Measurements from ENCODE around the gene CHMP1B.

Gene CHMP1B, protein sequence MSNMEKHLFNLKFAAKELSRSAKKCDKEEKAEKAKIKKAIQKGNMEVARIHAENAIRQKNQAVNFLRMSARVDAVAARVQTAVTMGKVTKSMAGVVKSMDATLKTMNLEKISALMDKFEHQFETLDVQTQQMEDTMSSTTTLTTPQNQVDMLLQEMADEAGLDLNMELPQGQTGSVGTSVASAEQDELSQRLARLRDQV
- total RNA-seq: 96.8 to 112 reads per million in 2 donors

DNA sequence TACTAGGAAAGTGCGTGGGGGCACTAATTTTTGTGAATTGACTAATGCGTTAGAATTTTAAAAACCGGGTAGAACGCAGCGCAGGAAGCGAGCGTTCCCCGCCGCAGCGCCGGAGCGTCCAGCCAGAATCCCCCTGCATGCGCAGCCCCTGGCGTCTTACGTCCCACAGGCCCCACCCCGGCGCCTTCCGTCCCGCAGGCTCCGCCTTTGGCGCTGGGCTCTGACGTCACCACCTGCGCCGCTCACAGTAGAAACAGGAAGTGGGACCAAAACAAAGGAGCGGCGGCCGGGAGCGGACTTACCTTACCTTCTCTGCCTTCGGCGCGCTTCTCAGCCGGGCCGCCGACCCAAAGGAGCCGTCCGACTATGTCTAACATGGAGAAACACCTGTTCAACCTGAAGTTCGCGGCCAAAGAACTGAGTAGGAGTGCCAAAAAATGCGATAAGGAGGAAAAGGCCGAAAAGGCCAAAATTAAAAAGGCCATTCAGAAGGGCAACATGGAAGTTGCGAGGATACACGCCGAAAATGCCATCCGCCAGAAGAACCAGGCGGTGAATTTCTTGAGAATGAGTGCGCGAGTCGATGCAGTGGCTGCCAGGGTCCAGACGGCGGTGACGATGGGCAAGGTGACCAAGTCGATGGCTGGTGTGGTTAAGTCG lies at the start of gene CHMP1B:
TSS of gene CHMP1B (plus strand) at position 268 of the 660 bp plus-strand sequence. CDS start at position 367, 99 bp downstream.
- DNase-seq: peak; percentile 96

DNA sequence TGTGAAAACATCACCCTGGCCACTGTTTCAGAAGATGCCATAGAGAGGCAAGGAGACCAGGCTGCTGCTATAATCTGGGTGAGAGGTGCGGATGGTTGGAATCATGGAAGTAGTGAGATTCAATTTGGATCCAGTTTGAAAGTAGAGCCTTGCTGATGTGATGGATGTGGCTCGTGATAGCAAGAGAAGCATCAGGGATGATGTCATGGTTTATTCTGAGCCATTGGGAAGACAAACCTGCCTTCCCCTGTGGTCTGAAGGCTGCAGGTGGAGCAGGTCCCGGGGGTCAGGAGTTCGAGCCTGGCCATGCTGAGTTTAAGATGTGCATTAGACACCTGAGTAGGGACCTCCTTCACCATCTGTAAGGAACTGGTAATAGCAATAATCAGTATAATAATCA lies 49.6 kb upstream of the CHMP1B start:
- no peak for DNase-seq

- DNase-seq: no peak
Measured at GRCh38 chr18:11802158-11802557, 49.1 kb upstream of the CHMP1B start.

GRCh38 chr18:11802586-11802985 lies 48.6 kb upstream of the CHMP1B start:
- no peak for DNase-seq

DNA sequence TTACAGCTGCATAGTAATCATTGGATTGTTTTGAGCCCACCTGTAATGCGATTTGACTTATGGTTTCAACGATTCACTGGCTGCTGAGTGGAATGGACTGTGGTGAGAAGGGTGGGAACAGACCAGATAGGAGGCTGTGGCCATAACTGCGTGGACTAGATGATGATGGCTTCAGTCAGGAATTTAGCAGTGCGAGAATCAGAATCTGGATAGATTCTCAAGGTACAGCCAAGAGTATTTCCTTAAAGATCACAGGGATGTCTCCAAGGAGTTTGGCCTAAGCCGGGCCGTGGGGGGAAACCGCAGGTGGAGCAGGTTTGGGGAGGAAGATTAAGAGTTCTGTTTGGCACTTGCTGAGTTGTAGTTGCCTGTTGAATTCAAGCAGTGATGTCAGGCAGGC lies 44.0 kb upstream of the CHMP1B start:
- no peak for DNase-seq

- no peak for DNase-seq
Measured at GRCh38 chr18:11808001-11808855, 43.0 kb upstream of the CHMP1B start.

DNA sequence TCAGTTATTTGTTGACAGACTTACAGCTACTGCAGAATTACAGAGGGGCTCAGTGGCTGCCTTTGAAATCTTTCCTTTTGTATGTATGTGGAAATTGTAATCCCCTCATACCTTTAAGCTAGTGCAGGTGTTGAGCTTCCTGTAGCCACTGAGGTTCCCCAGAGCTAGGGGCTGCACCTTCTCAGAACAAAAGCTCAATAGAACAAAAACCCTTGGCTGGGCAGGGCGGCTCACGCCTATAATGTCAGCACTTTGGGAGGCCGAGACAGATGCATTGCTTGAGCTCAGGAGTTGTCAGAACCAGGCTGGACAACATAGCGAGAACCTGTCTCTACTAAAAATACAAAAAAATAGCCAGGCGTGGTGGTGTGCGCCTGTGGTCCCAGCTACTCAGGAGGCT lies 41.3 kb upstream of the CHMP1B start:
- DNase-seq: no peak

GRCh38 chr18:11810379-11810778 lies 40.8 kb upstream of the CHMP1B start:
- DNase-seq: no peak

- no peak for DNase-seq
Measured at GRCh38 chr18:11811009-11811408, 40.2 kb upstream of the CHMP1B start.

DNA sequence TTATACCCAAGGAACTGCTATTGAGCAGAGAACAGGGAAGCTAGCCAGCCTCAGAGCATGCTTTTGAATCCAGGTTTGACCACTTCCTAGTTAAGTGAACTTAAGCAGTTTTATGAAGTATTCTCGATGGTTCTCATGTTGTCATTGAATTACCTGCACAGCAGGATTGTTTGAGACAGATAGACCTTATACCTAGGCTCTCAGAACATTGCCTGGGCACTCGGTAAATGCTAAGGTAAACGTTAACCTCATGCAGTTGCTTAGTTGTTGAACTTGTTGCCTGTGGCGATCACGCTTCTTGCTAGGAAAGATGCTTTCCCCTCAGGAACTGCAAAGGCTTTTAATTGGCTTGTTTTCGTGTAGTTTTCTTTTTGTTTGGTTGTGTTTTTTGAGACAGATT lies 34.0 kb upstream of the CHMP1B start:
- no peak for DNase-seq

- DNase-seq: no peak
Measured at GRCh38 chr18:11818486-11819203, 32.6 kb upstream of the CHMP1B start.

- no peak for DNase-seq
Measured at GRCh38 chr18:11819938-11820337, 31.3 kb upstream of the CHMP1B start.

DNA sequence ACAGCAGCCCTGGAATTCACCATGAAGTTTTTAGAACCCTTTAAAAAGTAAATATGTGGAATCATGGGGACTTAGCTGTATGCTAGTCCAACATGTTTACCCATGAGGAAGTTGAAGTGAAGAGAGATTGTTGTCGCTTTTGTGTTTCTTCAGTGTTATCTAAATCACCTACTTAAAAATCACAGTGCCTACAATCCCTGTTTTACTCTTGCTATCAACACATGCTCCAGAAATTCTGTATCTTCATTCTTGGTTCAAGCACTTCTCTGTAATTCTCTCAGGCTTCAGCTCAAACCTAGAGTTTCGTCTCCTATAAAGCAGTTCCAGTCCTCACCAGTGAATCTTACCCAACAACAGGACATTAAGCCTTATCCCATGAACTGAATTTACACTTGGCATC lies 30.5 kb upstream of the CHMP1B start:
- DNase-seq: no peak

DNA sequence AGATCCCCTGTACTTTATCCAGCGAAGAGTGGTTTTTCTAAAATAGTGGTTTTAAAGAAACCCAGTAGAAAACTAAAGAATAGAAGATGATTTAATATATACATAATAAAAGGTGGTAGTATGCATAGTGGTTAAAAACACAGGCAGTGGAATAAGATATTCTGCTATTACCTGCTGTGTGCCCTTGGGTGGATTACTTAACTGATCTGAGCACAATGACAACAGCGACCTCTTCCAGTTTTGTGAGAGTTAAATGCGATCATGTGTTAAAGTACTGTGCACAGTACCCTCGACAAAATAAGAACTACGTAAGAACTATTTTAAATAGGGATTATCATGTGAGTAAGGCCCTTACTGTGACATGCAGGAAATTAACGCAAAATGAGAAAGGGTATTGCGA lies 30.0 kb upstream of the CHMP1B start:
- no peak for DNase-seq

GRCh38 chr18:11821643-11822237 lies 29.5 kb upstream of the CHMP1B start:
- DNase-seq: no peak

GRCh38 chr18:11823545-11823944 lies 27.7 kb upstream of the CHMP1B start:
- DNase-seq: no peak

DNA sequence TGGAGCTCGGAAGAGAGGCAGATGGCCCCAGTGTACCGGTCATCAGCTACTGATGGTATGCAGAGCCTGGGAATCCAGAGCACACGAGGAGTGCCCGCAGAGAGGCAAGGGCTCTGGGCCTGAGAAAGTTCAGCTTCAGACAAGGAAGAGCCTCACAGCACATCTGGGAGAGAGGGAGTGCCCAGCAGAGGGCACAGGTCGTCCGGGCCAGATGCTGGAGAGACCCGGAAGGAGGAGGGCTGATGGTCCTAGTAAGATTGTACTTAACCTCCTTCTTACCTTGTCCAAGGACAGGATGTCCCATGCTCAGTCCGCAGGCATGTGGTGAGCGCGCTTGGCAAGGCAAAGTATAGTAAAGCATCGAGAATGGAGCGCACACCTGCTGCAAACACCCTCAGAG lies 24.4 kb upstream of the CHMP1B start:
- DNase-seq: no peak

DNA sequence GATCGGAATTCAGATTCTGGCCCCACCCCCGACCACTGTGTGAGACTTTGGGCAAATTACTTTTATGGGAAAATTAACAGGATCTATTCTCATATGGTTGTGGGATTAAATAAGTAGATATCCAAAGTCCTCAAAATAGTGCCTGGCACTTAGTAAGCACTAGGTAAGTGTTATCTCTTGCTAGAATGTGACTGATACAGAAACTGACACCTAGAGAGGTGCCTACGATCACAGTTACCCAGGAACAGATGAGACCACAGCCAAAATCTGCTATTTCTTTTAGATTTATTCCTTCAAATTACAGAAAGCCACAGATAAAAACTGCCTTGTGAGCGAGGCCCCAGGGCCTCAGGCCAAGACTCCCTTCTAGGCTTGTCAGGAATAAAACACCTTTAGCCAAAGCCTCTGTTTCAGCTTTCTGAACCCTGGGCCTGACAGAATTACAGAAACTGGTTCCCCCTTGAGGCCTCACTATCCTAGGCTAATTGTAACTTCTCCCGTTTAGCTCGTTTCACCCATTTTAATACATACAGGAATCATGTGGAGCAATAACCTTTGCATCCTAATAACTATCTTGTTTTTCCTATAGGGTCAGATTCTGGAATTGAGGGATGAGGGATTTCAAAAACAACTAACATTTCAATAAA lies 22.3 kb upstream of the CHMP1B start:
- DNase-seq: no peak

GRCh38 chr18:11830585-11830984 lies 20.6 kb upstream of the CHMP1B start:
- no peak for DNase-seq

DNA sequence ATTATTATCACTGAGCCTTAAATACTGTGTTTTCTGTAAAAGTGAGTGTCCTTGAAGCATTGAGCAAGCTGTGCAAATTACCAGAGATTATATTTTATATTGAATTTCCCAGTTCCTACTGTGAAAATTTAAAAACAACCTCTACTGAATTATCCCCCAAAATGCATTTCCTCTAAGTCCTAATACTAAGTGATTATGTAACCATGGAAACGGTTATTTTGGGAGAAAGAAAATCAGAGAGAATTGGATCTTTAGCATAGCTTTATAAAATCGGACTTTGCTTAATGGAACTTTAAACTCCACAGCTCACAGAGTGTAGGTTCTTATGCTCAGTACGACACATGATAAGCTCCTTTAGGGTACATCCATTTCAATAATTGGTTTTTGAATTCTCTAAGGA lies 19.3 kb upstream of the CHMP1B start:
- no peak for DNase-seq

DNA sequence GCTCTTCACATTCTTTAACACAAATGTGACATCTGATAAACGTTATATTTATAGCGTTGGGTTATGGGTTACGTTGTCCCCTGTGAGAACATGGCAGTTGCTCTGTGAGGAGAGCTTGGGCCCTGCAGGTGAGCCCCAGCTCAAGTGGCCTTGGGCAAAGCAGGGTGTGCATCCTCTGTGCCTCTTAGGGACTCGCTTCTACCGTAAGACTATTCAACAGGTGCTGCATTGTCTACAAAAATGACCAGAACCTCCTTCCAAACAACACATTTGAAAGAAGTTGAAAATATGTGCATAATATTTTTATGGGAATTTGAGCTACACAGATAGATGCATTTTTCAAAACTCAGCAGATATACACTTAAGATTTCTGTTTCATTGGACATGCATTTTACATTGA lies 16.4 kb upstream of the CHMP1B start:
- DNase-seq: no peak

DNA sequence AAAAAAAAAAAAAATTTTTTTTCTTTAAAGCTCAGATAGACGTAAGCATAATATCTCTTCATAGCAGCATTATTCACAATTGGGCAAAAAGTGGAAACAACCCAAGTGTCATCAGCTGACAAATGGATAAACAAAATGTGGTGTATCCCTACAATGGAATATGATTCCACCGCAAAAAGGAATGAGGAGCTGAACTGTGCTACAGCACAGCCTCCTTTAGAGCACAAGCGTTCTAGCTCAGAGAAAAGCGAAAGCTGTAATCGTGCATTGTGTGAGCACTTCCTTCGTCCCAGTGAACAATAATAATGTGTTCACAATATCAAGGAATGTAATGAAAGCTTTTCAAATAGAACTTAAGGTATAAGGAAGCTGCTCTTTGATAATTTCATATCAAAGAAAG lies 11.7 kb upstream of the CHMP1B start:
- DNase-seq: no peak

All from activated gamma-delta T cell (primary cell).